T-helper 1 cell treated with Interleukin-12 subunit alpha and Interleukin-12 subunit beta and Interleukin-4 antibody, amounts not matched to agents 30 μg/mL and 1 μg/mL, for 36 hours (primary cell): ENCODE measurements around the gene SVIL.
"Not testable (repeated sequence)": the region's sequence is repeated elsewhere in the genome, so short reads cannot be mapped to it uniquely, and the experiment has no call there.

Source experiments
- H3K27ac Mint-ChIP-seq: one replicate; pipeline ENCODE4 v1.8.0; 2021; ENCODE audit warnings: mild to moderate bottlenecking, mixed read lengths
- H3K27me3 Mint-ChIP-seq: one replicate; pipeline ENCODE4 v1.8.0; 2021; ENCODE audit warnings: low read depth, mixed read lengths
- H3K36me3 Mint-ChIP-seq: one replicate; pipeline ENCODE4 v1.8.0; 2021; ENCODE audit warnings: low read depth, mixed read lengths
- H3K4me1 Mint-ChIP-seq: one replicate; pipeline ENCODE4 v1.8.0; 2021; ENCODE audit warnings: low read depth, mixed read lengths
- H3K4me3 Mint-ChIP-seq: one replicate; pipeline ENCODE4 v1.8.0; 2021; ENCODE audit warnings: mild to moderate bottlenecking, moderate library complexity, mixed read lengths
- H3K9me3 Mint-ChIP-seq: one replicate; pipeline ENCODE4 v1.8.0; 2021; ENCODE audit warnings: mixed read lengths

Gene SVIL

GRCh38 chr10:29491918-29492317 is 142.9 kb downstream of the SVIL start:
- no peaks in the 10 kb centered on the region for H3K27me3 Mint-ChIP-seq
- H3K4me1 Mint-ChIP-seq = peaks cover 16% of the 10 kb centered on the region
- no peak overlapping the region for H3K27ac Mint-ChIP-seq
- H3K4me3 Mint-ChIP-seq = no peak overlapping the region
- H3K9me3 Mint-ChIP-seq = peaks cover 3% of the 10 kb centered on the region
- H3K36me3 Mint-ChIP-seq = peaks cover 18% of the 10 kb centered on the region

- H3K4me3 Mint-ChIP-seq, H3K27me3 Mint-ChIP-seq, H3K9me3 Mint-ChIP-seq, H3K27ac Mint-ChIP-seq: not testable (repeated sequence)
- peaks cover 17% of the 10 kb centered on the region for H3K4me1 Mint-ChIP-seq
- peaks cover 23% of the 10 kb centered on the region for H3K36me3 Mint-ChIP-seq
Measured at GRCh38 chr10:29490781-29491280, 143.9 kb downstream of the SVIL start.

GRCh38 chr10:29488471-29488870 is 146.3 kb downstream of the SVIL start:
- Mint-ChIP-seq H3K4me1 (peaks cover 23% of the 10 kb centered on the region), H3K27ac (peak overlapping the region; percentile 58), H3K36me3 (peaks cover 24% of the 10 kb centered on the region)
- not testable (repeated sequence) for H3K4me3 Mint-ChIP-seq, H3K9me3 Mint-ChIP-seq, H3K27me3 Mint-ChIP-seq

GRCh38 chr10:29487884-29488266 is 146.9 kb downstream of the SVIL start:
- not testable (repeated sequence) for H3K27me3 Mint-ChIP-seq, H3K9me3 Mint-ChIP-seq, H3K4me3 Mint-ChIP-seq, H3K27ac Mint-ChIP-seq
- H3K4me1 Mint-ChIP-seq = peaks cover 28% of the 10 kb centered on the region
- peaks cover 24% of the 10 kb centered on the region for H3K36me3 Mint-ChIP-seq

DNA sequence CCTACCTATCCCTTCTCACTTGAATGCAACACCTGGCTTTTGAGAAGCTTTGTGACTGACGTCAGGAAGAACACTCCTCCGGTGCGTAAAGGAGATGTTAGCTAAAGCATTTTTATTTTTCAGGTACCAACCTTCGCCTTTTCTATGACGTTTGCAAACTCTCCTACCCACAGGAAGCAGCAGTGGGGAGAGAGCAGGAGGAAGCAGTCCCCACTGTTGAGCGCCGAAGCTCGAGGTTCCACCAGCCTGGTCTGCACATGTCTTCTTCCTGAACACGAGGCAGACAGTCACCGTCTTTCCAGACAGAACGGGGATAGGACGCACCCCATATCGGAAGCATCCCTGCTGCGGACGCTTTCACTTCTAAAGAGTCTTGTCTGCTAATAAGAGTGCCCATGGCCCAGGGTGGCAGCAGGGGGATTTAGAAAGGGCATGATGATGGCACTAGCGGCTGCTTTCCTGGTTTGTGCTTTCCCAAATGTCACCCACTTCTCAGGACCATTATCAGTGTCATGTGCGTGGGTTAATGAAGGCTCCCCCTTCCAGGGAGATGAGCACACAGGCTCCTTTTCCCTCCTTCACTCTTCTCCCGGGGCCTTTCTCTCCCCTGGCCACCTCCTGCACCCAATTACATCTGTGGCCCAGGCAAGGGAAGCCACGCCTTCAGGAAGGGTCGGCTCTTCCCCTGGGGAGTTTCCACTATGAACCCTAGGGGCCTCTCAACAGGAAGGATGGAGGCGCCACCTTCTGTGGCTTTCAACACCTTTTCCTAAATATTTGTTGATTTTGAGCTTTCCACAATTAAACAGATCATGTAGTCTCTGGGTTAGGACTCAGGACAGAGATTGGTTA is 147.5 kb downstream of the SVIL start:
- H3K4me3 Mint-ChIP-seq, H3K9me3 Mint-ChIP-seq, H3K27me3 Mint-ChIP-seq: not testable (repeated sequence)
- Mint-ChIP-seq H3K27ac (peak overlapping the region; percentile 26), H3K36me3 (peaks cover 24% of the 10 kb centered on the region), H3K4me1 (peaks cover 34% of the 10 kb centered on the region)

DNA sequence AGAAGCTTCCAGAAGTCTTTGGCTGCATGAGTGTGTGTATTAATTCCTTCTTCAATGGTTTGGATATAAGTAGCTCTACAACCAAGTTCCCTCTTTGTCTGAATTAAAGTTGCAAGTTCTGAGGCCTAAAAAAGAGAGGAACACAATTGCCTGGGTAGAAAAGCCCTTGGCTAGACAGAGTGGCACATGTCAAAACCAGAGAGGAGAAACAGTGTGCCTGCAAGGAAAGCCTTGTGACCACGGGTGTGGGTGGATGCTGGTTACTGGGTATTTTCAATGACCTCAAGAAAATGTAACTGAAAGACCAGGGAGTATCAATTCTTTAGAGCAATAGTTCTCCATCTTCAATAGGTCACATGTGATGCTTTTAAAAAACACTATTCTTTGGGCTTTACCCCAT is 148.3 kb downstream of the SVIL start:
- H3K27ac Mint-ChIP-seq = peak overlapping the region; percentile 12
- H3K4me1 Mint-ChIP-seq = peaks cover 35% of the 10 kb centered on the region
- no peak overlapping the region for H3K4me3 Mint-ChIP-seq
- H3K36me3 Mint-ChIP-seq = peaks cover 22% of the 10 kb centered on the region
- no peaks in the 10 kb centered on the region for H3K27me3 Mint-ChIP-seq
- peaks cover 4% of the 10 kb centered on the region for H3K9me3 Mint-ChIP-seq

- not testable (repeated sequence) for H3K27ac Mint-ChIP-seq, H3K9me3 Mint-ChIP-seq, H3K4me3 Mint-ChIP-seq, H3K27me3 Mint-ChIP-seq
- peaks cover 35% of the 10 kb centered on the region for H3K4me1 Mint-ChIP-seq
- H3K36me3 Mint-ChIP-seq = peaks cover 21% of the 10 kb centered on the region
Measured at GRCh38 chr10:29484677-29485076, 150.1 kb downstream of the SVIL start.

DNA sequence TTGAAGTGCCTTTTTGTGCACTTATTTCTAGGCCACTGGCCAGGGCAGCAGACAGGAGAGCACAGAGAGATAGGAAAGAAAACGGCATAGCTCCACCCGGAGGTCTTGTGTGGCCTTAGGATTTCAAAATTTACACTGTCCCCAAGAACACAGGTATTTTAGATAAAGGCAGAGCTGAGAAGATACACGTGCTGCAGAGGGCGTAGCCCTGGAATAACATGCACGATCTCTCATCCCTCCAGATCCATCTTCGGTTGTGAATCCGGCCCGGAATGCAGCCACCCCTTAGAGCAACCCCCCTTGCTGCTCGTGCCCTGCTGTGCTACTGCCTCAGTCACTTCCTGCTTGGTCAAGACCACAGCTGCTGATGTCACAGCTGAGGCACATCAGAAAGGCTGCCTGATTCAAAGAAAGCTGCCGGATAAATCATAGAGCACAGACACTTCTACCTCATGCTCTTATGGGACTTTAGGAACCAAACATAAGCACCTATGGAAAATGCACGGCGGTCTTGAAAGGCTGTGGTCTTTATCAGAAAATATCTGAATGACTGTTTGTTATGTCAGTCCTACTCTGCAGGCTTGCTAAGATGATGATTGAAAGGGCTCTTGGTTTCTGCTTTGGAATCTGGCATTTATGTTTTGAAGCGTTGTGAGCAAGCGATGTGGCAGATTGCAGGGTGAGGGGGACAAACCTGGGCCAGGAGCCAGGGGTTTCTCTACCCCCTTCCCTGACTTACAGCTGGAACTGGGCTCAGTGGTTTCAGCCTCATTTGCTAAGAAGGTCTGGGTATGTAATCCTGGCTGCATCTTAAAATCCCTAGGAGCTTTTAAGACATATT is 152.0 kb downstream of the SVIL start:
- no peaks in the 10 kb centered on the region for H3K27me3 Mint-ChIP-seq
- H3K27ac Mint-ChIP-seq = peak overlapping the region; percentile 7
- H3K4me3 Mint-ChIP-seq = peak overlapping the region; percentile 29
- peaks cover 13% of the 10 kb centered on the region for H3K36me3 Mint-ChIP-seq
- H3K9me3 Mint-ChIP-seq = peaks cover 4% of the 10 kb centered on the region
- peaks cover 30% of the 10 kb centered on the region for H3K4me1 Mint-ChIP-seq

GRCh38 chr10:29481906-29482440 is 152.8 kb downstream of the SVIL start:
- Mint-ChIP-seq H3K27ac (no peak overlapping the region), H3K4me1 (peaks cover 24% of the 10 kb centered on the region), H3K4me3 (no peak overlapping the region), H3K27me3 (no peaks in the 10 kb centered on the region), H3K9me3 (peaks cover 1% of the 10 kb centered on the region), H3K36me3 (peaks cover 10% of the 10 kb centered on the region)

DNA sequence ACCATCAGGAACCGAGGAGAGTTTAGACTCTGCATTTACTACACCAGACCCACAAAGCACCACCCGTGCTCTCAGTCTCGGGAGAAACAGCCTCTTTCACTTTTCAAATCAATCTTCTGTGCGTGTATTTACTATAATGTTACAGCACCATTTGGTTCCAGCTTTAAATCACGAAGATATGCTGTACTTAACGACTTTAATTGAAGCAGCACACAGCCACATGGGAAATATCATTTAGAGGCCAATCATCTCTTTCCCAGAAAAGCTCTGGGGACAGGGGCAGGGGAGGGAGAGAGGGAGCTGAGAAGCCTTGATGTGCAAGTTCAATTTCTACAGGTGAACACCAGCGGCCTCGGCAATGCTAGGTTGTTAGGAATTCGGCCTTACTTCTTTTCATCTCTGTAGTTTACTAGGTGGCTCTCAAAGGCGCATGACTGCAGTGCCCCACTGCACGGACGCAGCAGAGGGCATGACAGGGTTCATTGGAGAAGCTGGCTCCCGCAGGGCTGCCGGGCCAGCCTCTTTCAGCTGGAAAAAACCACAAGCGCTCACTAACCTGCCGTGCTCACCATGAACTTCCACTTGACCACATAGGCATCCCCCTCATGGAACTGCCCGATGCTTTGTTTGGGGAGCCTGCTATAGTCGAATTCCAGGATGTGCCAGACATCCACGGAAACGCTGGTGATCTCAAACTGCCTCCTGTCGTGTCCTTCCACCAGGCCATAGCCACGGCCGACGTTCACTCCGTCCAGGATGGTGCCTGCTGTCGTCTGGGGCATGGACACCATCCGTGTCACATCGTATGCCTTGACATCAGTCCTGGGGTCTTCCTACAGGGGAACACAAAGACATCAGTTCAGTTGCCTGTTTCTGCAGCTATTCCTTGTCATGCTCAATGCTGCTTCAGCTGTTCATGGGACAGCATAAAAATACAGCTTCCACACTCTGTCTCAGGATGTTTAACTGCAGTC is 154.5 kb downstream of the SVIL start:
- no peaks in the 10 kb centered on the region for H3K9me3 Mint-ChIP-seq
- no peak overlapping the region for H3K4me3 Mint-ChIP-seq
- peaks cover 16% of the 10 kb centered on the region for H3K4me1 Mint-ChIP-seq
- H3K27ac Mint-ChIP-seq = no peak overlapping the region
- H3K27me3 Mint-ChIP-seq = no peaks in the 10 kb centered on the region
- H3K36me3 Mint-ChIP-seq = peaks cover 6% of the 10 kb centered on the region

DNA sequence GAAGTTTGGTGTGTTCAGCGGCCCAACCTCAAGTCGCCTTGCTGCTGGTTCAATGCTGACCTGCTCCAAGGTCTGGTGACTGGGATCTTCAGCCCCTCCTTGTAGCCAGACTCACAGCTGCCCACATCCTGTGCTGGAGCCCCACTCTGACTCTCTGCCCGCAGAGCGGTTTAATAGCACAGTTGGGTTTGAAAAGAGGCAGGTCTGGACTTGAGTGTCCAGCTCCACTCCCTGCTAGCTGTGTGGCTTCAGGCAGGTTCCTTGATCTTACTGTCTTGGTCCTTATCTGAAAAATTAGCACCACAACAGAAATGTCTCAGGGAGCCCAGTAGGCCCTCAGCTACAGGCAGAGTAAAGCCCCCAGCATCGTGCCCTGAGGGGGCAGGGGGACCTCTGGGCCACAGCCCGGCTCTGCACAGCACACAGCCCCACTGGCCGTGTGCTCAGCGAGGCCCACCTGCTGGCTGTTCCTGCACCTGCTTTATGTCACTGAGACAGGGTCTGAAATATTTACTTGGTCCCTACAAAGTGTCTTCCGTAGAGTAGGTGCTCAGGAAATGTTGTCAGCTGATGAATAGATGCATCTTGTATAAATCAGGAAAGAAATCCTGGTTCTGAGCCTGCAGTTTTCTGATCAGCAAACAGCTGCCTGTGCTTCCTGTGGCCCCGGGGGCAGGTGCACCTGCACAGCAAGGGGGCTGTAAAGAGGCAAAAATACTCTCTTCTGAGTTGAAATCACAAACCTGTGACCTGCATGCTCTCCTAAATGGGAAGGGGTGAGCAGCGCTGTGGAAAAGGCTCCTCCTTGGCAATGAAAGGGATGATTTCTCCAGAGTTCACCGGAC is 155.5 kb downstream of the SVIL start:
- peaks cover 4% of the 10 kb centered on the region for H3K36me3 Mint-ChIP-seq
- H3K4me3 Mint-ChIP-seq = no peak overlapping the region
- H3K9me3 Mint-ChIP-seq = no peaks in the 10 kb centered on the region
- no peaks in the 10 kb centered on the region for H3K27me3 Mint-ChIP-seq
- H3K4me1 Mint-ChIP-seq = peaks cover 12% of the 10 kb centered on the region
- H3K27ac Mint-ChIP-seq = no peak overlapping the region

DNA sequence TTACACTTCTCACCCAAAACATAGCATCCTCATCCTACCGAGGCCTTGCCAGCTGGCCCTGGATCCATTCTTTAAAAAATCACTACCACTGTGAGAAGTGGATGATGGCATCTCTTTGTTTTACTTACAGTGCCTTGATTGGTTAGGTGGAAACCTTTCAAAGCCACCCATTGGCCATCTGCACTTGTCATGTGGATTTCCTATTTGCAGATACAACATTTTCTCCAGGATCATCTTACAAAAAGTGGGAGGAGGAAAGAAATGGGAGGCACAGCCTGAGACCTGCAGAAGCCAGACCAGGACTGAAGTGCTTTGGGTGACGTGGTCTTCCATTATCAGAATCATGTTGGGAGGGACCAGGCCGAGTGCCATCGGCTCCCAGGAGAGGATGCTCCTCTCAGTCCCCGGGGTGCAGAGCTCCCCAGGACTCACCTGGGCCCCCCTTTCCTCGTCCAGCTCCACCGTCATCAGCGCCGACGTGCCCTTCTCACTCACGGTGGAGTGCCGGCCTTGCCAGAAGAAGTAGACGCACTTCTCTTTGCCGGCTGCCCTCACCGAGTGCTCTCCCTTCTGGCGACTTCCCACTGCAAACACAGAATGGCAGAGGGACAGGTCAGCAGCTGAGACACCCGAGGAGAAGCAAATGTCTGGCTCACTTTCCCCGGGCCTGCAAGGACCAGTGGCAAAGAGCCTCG is 161.2 kb downstream of the SVIL start:
- Mint-ChIP-seq H3K36me3 (peaks cover 3% of the 10 kb centered on the region), H3K27ac (no peak overlapping the region), H3K4me3 (no peak overlapping the region), H3K27me3 (no peaks in the 10 kb centered on the region), H3K9me3 (no peaks in the 10 kb centered on the region), H3K4me1 (peaks cover 6% of the 10 kb centered on the region)

DNA sequence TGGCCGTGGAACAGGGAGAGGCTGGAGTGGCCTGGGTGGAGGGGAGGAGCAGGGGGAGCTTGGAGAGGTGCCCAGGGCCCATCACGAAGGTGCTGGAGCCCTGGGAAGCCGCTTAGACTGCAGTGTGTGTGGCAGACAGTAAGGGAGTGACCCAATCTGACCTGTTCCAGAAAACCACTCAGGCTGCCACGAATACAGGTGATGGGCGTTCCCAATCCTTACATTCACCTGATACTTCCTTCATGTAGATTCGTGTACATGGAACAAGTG is 161.7 kb downstream of the SVIL start:
- Mint-ChIP-seq H3K4me3 (no peak overlapping the region), H3K27me3 (no peaks in the 10 kb centered on the region), H3K36me3 (peaks cover 3% of the 10 kb centered on the region), H3K9me3 (no peaks in the 10 kb centered on the region), H3K27ac (no peak overlapping the region), H3K4me1 (peaks cover 6% of the 10 kb centered on the region)
